Activated CD4-positive, alpha-beta T cell treated with anti-CD3 and anti-CD28 coated beads for 36 hours (primary cell): Measurements from ENCODE around the gene REXO4. TPM values are rescaled to one million over a fixed set of nuclear protein-coding genes. Genes with fewer than 3 reads are reported as not detected.
A peak's percentile ranks its signal among the peaks of the same experiment; 100 is the strongest.

Source experiments
- ATAC-seq: fragments of 200-7000 bp; cut with Tn5 transposase; one replicate; pipeline ENCODE4 v1.10.0; 2021; ENCODE audit warnings: mild to moderate bottlenecking, moderate library complexity
- CTCF ChIA-PET: fragments of 350-600 bp; sonication (Branson Sonifier 250); formaldehyde crosslinking; loops from one replicate; lab custom pipeline; 2021; ENCODE audit warnings: antibody characterized with exemption; lab: Charles Lee
- POLR2A ChIA-PET: fragments of 350-600 bp; sonication (Branson Sonifier 250); formaldehyde crosslinking; loops from one replicate; lab custom pipeline; 2021; ENCODE audit warnings: antibody characterized with exemption, inconsistent platforms; lab: Charles Lee
- DNase-seq: peaks from one replicate; pipeline ENCODE4 v3.0.0-alpha.2; 2020
- H3K27ac Mint-ChIP-seq: one replicate; pipeline ENCODE4 v1.8.0; 2021; ENCODE audit warnings: mixed read lengths
- H3K27me3 Mint-ChIP-seq: one replicate; pipeline ENCODE4 v1.8.0; 2021; ENCODE audit warnings: mixed read lengths
- H3K36me3 Mint-ChIP-seq: one replicate; pipeline ENCODE4 v1.8.0; 2021; ENCODE audit warnings: low read depth, mixed read lengths
- H3K4me1 Mint-ChIP-seq: one replicate; pipeline ENCODE4 v1.8.0; 2021; ENCODE audit warnings: mixed read lengths
- H3K4me3 Mint-ChIP-seq: one replicate; pipeline ENCODE4 v1.8.0; 2021; ENCODE audit warnings: mild to moderate bottlenecking, moderate library complexity, mixed read lengths
- H3K9me3 Mint-ChIP-seq: one replicate; pipeline ENCODE4 v1.8.0; 2021; ENCODE audit warnings: low read depth, mixed read lengths
- intact Hi-C, 2 experiments: fragments of 100-400 bp; cut with DNase I in 1 of 2; cut with micrococcal nuclease in 1 of 2; formaldehyde crosslinking; loops; one replicate each; pipeline versions ENCODE4 v1.14.2 to v1.15.1; 2022 to 2024; cut with DNase I, micrococcal nuclease
- total RNA-seq, 2 experiments: library from RNA; stranded (reverse); gene quantifications; one replicate each; pipeline ENCODE4 v1.2.3, GENCODE V29; 2021

Gene REXO4
- total RNA-seq, 2 experiments from 2014 or later = 25.9 to 34.3 TPM

DNA sequence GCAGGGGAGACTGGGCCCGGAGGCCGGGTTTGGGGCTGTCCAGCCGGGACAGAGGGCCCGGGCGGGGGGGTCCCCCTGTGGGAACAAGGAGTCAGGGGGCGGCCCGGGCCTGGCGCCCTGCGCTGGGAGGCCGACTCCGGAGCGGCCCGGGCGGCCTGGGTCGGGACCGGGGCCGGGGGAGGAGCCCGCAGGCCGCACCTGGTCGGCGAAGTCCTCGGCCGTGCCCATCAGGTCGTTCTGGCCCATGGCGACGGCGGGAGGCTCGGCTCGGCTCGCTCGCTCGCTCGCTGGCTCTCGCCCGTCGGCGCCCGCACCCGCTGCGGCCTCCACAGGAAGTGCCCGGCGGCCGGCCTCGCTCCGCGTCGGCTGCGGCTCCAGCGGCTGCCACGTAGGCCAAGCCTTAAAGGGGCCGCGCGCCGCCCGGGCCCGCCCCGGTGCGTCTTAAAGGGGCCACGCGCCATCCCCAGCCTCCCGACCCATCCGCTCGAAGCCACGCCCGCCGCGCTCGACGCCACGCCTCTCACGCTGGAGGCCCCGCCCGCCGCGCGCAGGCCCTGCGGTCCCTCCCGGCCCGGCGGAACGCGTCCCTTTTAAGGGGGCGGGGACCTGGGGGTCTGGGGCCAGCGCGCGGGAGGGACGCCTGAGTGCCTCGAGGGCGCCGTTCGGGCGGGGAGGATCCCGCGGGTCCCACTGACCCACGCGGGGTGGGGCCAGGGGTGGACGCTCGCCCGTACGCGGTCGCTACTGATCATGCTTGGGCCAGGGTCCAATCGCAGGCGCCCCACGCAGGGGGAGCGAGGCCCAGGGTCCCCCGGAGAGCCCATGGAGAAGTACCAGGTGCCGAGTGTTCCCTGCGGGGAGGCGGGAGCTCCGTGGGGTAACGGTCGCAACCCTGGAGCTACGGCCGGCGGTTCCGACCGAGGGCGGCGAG is 41.8 kb downstream of the REXO4 start, which contains the start of the genes STKLD1 and SURF4:
STKLD1 (plus strand) TSS at position 643 of the 931 bp plus-strand sequence; CDS start at position 751, 108 bp downstream.
SURF4 (minus strand) TSS at position 337 of the 931 bp plus-strand sequence; CDS start at position 246, 91 bp downstream.
- H3K4me1 Mint-ChIP-seq = peaks cover 35% of the 10 kb centered on the region
- H3K27ac Mint-ChIP-seq = peak within 1 kb of the TSS; percentile 99

DNA sequence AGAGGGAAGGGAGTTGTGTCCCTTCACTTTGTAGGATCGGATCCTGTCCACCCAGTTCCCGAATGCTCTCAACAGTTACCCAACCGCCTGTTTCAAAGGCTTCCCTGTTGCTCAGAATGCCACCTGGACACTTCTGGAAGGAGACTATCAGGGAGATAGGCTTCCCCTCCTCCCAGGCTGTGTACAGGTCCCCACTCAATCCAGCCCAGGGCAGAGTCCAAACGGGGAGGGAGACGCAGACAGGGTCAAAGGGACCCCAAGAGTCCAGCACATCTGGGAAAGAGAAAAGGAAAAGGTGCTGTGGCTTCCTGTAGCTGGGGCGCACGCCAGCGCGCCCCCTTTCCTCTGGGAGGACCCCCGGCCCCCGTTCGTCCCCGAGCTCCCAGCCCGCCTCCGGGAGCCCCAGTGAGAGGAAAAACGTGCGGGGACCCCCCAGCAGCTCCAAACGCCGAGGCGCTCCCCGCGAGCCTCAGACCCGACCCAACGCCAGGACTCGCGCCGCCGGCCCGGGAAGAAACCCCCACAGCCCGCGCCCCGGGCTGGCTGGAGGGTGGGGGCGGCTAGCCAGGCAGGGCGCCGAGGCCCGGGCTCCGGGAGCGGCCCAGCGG is 42.6 kb downstream of the REXO4 start:
- Mint-ChIP-seq H3K36me3 (peaks cover 43% of the 10 kb centered on the region), H3K4me3 (peak overlapping the region; percentile 100), H3K27ac (peak overlapping the region; percentile 99), H3K27me3 (no peaks in the 10 kb centered on the region), H3K4me1 (peaks cover 42% of the 10 kb centered on the region), H3K9me3 (no peaks in the 10 kb centered on the region)
- intact Hi-C loops = loop anchor here in 1 of 2 experiments (10.0 kb wide), 3 partner anchors 500 to 1020 kb away; partner anchors contain the start of genes AK8, SETX, SPACA9 and VAV2
- POLR2A ChIA-PET = interaction anchor here (1.1 to 9.9 kb wide), 3 partner anchors 13 to 345 kb away, joined by 3 to 287 read pairs (median 8); partner anchors contain the start of genes GTF3C5, MED22, RPL7A and SURF1
- CTCF ChIA-PET = interaction anchor here (0.6 to 6.2 kb wide), 11 partner anchors 9 to 1052 kb away, joined by 3 to 44 read pairs (median 4); partner anchors contain the start of genes DDX31, REXO4, SURF1 and SURF2
- ATAC-seq (no peak), DNase-seq (peak; percentile 51)

More for the DNA sequence above, 41.8 kb downstream of the REXO4 start, which contains the start of the genes STKLD1 and SURF4:
- ChIA-PET POLR2A (interaction anchor here (0.8 to 9.9 kb wide), 3 partner anchors 24 to 39 kb away, joined by 3 to 287 read pairs (median 3); partner anchors contain the start of genes MED22, RPL7A, SURF1 and SURF2), CTCF (interaction anchor here (1.1 to 2.3 kb wide), 5 partner anchors 27 to 46 kb away, joined by 4 to 10 read pairs (median 5); partner anchors contain the start of gene REXO4)
- ATAC-seq (peak; percentile 70), DNase-seq (peak; percentile 97)
- Mint-ChIP-seq H3K36me3 (peaks cover 36% of the 10 kb centered on the region), H3K9me3 (no peaks in the 10 kb centered on the region), H3K4me3 (peak within 1 kb of the TSS; percentile 100), H3K27me3 (no peaks in the 10 kb centered on the region)
- intact Hi-C loops = loop anchor here (1.0 to 10.0 kb wide), 16 partner anchors 20 to 1021 kb away; partner anchors contain the start of genes REXO4 (in 2 of the 2), AK8 (in 1 of the 2), BRD3 (in 1 of the 2) and BRD3OS (in 1 of the 2)

DNA sequence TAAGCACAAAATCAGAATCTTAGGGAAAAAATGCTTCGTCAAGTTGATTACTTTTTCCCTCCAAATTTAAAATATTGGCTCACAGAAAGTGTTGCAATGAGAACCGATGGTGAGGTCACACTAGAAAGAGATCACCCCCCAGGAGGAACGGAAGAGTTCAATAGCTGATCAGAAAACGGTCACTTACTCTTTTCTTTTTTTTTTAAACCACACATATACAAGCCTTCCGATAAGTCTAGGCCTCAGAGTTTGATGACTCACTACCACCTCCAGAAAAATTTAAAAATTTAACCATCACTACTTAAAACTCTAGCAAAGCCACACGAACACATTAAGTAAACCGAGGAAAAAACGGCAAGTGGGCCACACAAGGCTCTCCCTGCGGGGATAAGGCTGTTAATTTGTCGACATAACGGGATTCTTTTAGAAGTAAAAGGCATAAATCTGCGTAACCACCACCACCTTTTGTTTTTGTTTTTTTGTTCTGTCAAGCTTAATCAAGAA is 43.1 kb downstream of the REXO4 start:
- H3K4me3 Mint-ChIP-seq = peak overlapping the region; percentile 100
- H3K36me3 Mint-ChIP-seq = peaks cover 49% of the 10 kb centered on the region
- H3K27ac Mint-ChIP-seq = peak overlapping the region; percentile 99
- ChIA-PET POLR2A (interaction anchor here (0.6 to 9.9 kb wide), 4 partner anchors 12 to 1016 kb away, joined by 3 to 287 read pairs (median 6); partner anchors contain the start of genes GTF3C5, MED22, RPL7A and SURF1), CTCF (interaction anchor here (0.6 to 6.2 kb wide), 11 partner anchors 9 to 1051 kb away, joined by 3 to 44 read pairs (median 4); partner anchors contain the start of genes DDX31, REXO4, SURF1 and SURF2)
- H3K4me1 Mint-ChIP-seq = peaks cover 48% of the 10 kb centered on the region
- no peaks in the 10 kb centered on the region for H3K27me3 Mint-ChIP-seq
- H3K9me3 Mint-ChIP-seq = no peaks in the 10 kb centered on the region
- intact Hi-C loops = loop anchor here (5.0 to 10.0 kb wide), 5 partner anchors 232 to 1020 kb away; partner anchors contain the start of genes AK8 (in 1 of the 2), SETX (in 1 of the 2), SPACA9 (in 1 of the 2) and VAV2 (in 1 of the 2)
- peak; percentile 24 for ATAC-seq
- DNase-seq = peak; percentile 54

DNA sequence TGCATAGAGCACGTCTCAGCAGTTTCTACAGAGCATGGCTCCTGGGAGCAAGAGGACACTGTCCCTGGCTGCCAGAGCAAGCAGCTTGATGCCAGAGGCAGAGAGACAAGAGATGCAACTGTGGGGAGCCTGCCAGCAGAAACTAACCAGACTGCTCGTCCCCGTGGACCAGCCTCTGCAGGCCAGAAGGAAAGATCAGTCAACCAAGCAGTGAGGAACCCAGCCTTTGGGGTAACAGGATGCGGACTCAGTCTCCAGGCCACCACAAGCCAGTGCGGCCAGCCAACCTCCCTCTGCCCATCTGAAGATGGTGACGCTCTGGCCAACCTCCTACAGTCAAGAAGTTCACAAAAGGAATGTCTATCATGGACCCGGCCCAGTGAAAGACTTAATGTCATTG is 45.7 kb downstream of the REXO4 start:
- ChIA-PET CTCF (interaction anchor here (0.7 to 6.2 kb wide), 9 partner anchors 9 to 236 kb away, joined by 3 to 44 read pairs (median 5); partner anchors contain the start of genes MED22, RPL7A, SURF1 and SURF2), POLR2A (interaction anchor here (0.6 to 9.9 kb wide), 5 partner anchors 9 to 342 kb away, joined by 3 to 287 read pairs (median 6); partner anchors contain the start of genes GTF3C5, MED22, RPL7A and SURF1)
- DNase-seq = no peak
- peaks cover 72% of the 10 kb centered on the region for H3K36me3 Mint-ChIP-seq
- peak overlapping the region; percentile 97 for H3K27ac Mint-ChIP-seq
- intact Hi-C loops = loop anchor here (2.0 to 10.0 kb wide), 6 partner anchors 230 to 1017 kb away; partner anchors contain the start of genes AK8 (in 1 of the 2), SETX (in 1 of the 2), SPACA9 (in 1 of the 2) and VAV2 (in 1 of the 2)
- H3K4me1 Mint-ChIP-seq = peaks cover 63% of the 10 kb centered on the region
- H3K27me3 Mint-ChIP-seq = no peaks in the 10 kb centered on the region
- no peaks in the 10 kb centered on the region for H3K9me3 Mint-ChIP-seq
- peak overlapping the region; percentile 100 for H3K4me3 Mint-ChIP-seq
- no peak for ATAC-seq

DNA sequence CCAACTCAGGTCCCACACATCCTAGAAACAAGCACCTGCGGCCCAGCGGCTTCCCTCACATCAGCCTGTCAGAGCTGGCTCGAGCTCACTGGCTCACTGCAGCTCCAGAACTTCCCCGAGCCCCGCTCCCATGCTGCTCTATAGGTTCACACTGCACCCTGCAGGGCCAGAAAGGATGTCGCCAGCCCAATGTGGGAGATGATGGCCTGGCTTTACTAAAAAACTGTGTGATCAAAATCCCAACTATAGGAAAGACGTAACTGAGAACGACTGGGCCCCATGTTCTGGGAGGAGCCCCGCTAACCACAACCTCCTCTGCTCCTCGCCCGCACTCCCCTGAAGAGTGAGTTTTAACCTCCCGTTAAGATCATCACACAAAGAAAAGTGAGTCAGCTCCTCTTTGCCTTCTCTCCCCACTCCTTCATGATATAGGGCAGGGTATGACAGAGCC is 46.5 kb downstream of the REXO4 start:
- H3K4me1 Mint-ChIP-seq = peaks cover 65% of the 10 kb centered on the region
- POLR2A ChIA-PET = interaction anchor here (0.7 to 9.9 kb wide), 6 partner anchors 11 to 185 kb away, joined by 3 to 287 read pairs (median 4); partner anchors contain the start of genes CACFD1, MED22, RPL7A and SURF1

DNA sequence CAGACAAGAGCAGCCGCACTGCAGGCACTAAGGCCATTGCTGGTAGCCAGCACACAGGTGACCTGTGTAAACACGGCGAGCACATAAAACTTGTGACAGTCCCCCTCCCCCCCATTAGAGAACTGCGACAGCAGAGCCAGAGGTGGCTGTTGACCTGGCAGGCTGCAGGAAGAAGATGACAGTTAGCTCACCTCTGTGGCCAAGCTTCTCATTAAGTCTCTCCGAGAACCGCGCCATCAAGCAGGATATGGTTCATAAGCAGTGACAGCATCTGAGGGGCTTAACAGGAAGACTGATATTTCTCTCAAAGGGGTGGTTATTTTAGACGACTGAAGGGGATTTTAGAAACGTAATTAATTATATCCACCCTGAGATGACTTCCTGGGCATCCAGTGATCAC is 47.1 kb downstream of the REXO4 start:
- ChIA-PET CTCF (interaction anchor here (0.6 to 6.2 kb wide), 10 partner anchors 10 to 109 kb away, joined by 3 to 44 read pairs (median 5); partner anchors contain the start of genes MED22, RPL7A, SURF1 and SURF2), POLR2A (interaction anchor here (0.7 to 9.9 kb wide), 5 partner anchors 11 to 184 kb away, joined by 3 to 287 read pairs (median 5); partner anchors contain the start of genes CACFD1, MED22, RPL7A and SURF1)
- H3K36me3 Mint-ChIP-seq = peaks cover 86% of the 10 kb centered on the region
- no peaks in the 10 kb centered on the region for H3K9me3 Mint-ChIP-seq
- peaks cover 68% of the 10 kb centered on the region for H3K4me1 Mint-ChIP-seq
- peak overlapping the region; percentile 97 for H3K27ac Mint-ChIP-seq
- DNase-seq (peak; percentile 67), ATAC-seq (peak; percentile 17)
- peak overlapping the region; percentile 100 for H3K4me3 Mint-ChIP-seq
- H3K27me3 Mint-ChIP-seq = no peaks in the 10 kb centered on the region
- intact Hi-C loops = loop anchor here (1.0 to 10.0 kb wide), 15 partner anchors 14 to 1016 kb away; partner anchors contain the start of genes MED22 (in 2 of the 2), RPL7A (in 2 of the 2), SURF1 (in 2 of the 2) and SURF2 (in 2 of the 2)

More for the DNA sequence above, 46.5 kb downstream of the REXO4 start:
- peak overlapping the region; percentile 100 for H3K4me3 Mint-ChIP-seq
- peak; percentile 76 for ATAC-seq
- H3K27me3 Mint-ChIP-seq = no peaks in the 10 kb centered on the region
- intact Hi-C loops = loop anchor here (1.0 to 10.0 kb wide), 15 partner anchors 15 to 1016 kb away; partner anchors contain the start of genes MED22 (in 2 of the 2), RPL7A (in 2 of the 2), SURF1 (in 2 of the 2) and SURF2 (in 2 of the 2)
- CTCF ChIA-PET = interaction anchor here (0.6 to 6.2 kb wide), 11 partner anchors 10 to 235 kb away, joined by 3 to 44 read pairs (median 4); partner anchors contain the start of genes MED22, RPL7A, SURF1 and SURF2
- peak overlapping the region; percentile 97 for H3K27ac Mint-ChIP-seq
- H3K9me3 Mint-ChIP-seq = no peaks in the 10 kb centered on the region
- peaks cover 80% of the 10 kb centered on the region for H3K36me3 Mint-ChIP-seq
- DNase-seq = peak; percentile 92

DNA sequence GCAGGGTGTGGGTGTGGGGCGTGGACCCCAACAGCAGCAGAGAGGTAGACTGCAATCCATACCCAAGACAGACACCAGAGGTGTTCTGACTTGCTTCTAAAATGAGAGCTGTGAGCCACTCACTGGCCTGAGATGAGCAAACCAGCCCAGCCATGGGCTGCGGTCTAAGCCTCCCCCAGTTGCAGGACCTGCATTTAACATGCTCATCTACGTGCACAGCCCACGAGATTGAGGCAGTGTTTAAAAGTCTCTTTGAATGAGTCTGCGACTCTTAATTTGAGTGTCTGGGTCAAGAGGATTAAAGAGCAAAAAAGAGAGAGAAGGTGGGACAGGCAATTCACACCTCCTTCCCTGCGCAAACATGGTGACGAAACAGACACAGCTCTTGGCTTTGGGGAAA is 47.9 kb downstream of the REXO4 start:
- peak; percentile 2 for ATAC-seq
- peaks cover 68% of the 10 kb centered on the region for H3K4me1 Mint-ChIP-seq
- intact Hi-C loops = loop anchor here (2.0 to 10.0 kb wide), 8 partner anchors 33 to 1015 kb away; partner anchors contain the start of genes AK8 (in 1 of the 2), GTF3C5 (in 1 of the 2), SETX (in 1 of the 2) and SPACA9 (in 1 of the 2)

DNA sequence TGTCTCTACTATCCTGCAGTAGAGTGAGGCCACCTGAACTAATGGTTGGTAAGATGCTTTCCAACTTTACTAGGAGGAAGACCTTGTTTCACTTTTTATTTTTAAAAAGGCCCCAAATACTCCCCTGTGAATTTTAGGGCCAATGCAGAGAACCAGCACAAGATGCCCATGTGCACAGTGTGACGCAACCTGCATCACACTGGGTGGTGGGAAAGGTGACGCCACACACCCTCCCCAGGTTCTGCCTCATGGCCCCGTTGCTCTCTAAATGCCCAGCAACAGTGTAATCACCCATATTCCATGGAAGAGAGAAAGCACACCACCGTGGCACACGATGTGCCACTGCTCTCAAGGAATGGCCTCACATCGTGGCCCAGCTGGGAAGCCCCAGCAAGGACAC is 48.4 kb downstream of the REXO4 start:
- Mint-ChIP-seq H3K4me3 (peak overlapping the region; percentile 100), H3K9me3 (no peaks in the 10 kb centered on the region), H3K27me3 (no peaks in the 10 kb centered on the region), H3K36me3 (peaks cover 91% of the 10 kb centered on the region), H3K27ac (peak overlapping the region; percentile 97), H3K4me1 (peaks cover 65% of the 10 kb centered on the region)
- ATAC-seq = no peak
- ChIA-PET CTCF (interaction anchor here (0.8 to 6.2 kb wide), 2 partner anchors 14 to 60 kb away, joined by 3 to 44 read pairs; partner anchors contain the start of genes SURF1 and SURF2), POLR2A (interaction anchor here (3.9 to 9.9 kb wide), 2 partner anchors 9 to 17 kb away, joined by 32 to 287 read pairs; partner anchors contain the start of genes MED22, RPL7A, SURF1 and SURF2)
- DNase-seq = no peak
- intact Hi-C loops = no loop called here

More for the DNA sequence above, 47.9 kb downstream of the REXO4 start:
- peak; percentile 67 for DNase-seq
- H3K4me3 Mint-ChIP-seq = peak overlapping the region; percentile 100
- ChIA-PET CTCF (interaction anchor here (0.8 to 6.2 kb wide), 3 partner anchors 9 to 60 kb away, joined by 3 to 44 read pairs (median 6); partner anchors contain the start of genes SURF1 and SURF2), POLR2A (interaction anchor here (3.9 to 9.9 kb wide), 2 partner anchors 10 to 18 kb away, joined by 32 to 287 read pairs; partner anchors contain the start of genes MED22, RPL7A, SURF1 and SURF2)
- H3K27ac Mint-ChIP-seq = peak overlapping the region; percentile 97
- no peaks in the 10 kb centered on the region for H3K9me3 Mint-ChIP-seq
- no peaks in the 10 kb centered on the region for H3K27me3 Mint-ChIP-seq
- H3K36me3 Mint-ChIP-seq = peaks cover 91% of the 10 kb centered on the region
